ENCODE measurements around the gene MAP4K2. TPM values are rescaled to one million over a fixed set of nuclear protein-coding genes. Genes with fewer than 3 reads are reported as not detected.

Gene MAP4K2
- total RNA-seq, 1 experiment from 2014 or later, result 24.5 TPM

DNA sequence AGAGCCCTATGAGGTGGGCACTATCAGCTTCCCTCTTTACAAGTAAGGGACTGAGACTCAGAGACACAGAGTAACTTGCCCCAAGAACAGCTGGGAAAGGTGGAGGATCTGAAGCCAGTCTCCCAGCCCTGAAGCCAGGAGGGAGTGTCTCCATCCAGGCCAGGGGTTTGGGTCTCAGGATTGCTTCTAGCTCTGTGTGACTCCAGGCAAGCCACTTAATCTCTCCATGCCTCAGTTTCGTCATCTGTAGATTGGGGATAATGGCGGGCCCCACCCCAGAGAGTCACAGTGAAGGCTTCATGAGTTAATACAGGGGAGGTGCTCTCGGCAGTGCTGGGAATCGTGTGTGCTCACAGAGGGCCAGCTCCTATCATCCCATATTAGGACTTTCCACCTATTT is 10.5 kb downstream of the MAP4K2 start:
- Mint-ChIP-seq H3K4me3 (no peak overlapping the region), H3K4me1 (no peaks in the 10 kb centered on the region), H3K27ac (no peak overlapping the region), H3K27me3 (ENCODE audit: low read depth) (no peaks in the 10 kb centered on the region), H3K9me3 (no peaks in the 10 kb centered on the region), H3K36me3 (no peaks in the 10 kb centered on the region; the same call in 1 of the 2 replicates)
- DNase-seq (ENCODE audit: low spot score), result no peak
- ATAC-seq, result no peak
- TF ChIP-seq NFATC4 (CRISPR knock-in tag; IDR thresholded peaks at IDR 0.05) (no peak), GRHL2 (CRISPR knock-in tag; IDR thresholded peaks at IDR 0.05; ENCODE audit: insufficient replicate concordance, severe bottlenecking) (no peak), GTF2I (CRISPR knock-in tag; conservative IDR thresholded peaks at IDR 0.05) (no peak), ZNF138 (CRISPR knock-in tag; conservative IDR thresholded peaks at IDR 0.05) (no peak), MLX (CRISPR knock-in tag; IDR thresholded peaks at IDR 0.05) (no peak), CREB1 (CRISPR knock-in tag; IDR thresholded peaks at IDR 0.05) (no peak), ETV6 (CRISPR knock-in tag; IDR thresholded peaks at IDR 0.05) (no peak), ATF6 (CRISPR knock-in tag; IDR thresholded peaks at IDR 0.05) (no peak), NFE2L1 (CRISPR knock-in tag; IDR thresholded peaks at IDR 0.05) (no peak), ZNF425 (CRISPR knock-in tag; conservative IDR thresholded peaks at IDR 0.05) (no peak), ZNF281 (CRISPR knock-in tag; IDR thresholded peaks at IDR 0.05) (no peak), ZSCAN18 (CRISPR knock-in tag; IDR thresholded peaks at IDR 0.05) (no peak), ESRRA (CRISPR knock-in tag; IDR thresholded peaks at IDR 0.05; ENCODE audit: borderline replicate concordance) (no peak), ZBTB43 (CRISPR knock-in tag; IDR thresholded peaks at IDR 0.05) (no peak), PRRX2 (CRISPR knock-in tag; IDR thresholded peaks at IDR 0.05) (no peak)
- TF ChIP-seq, protein P1, sequence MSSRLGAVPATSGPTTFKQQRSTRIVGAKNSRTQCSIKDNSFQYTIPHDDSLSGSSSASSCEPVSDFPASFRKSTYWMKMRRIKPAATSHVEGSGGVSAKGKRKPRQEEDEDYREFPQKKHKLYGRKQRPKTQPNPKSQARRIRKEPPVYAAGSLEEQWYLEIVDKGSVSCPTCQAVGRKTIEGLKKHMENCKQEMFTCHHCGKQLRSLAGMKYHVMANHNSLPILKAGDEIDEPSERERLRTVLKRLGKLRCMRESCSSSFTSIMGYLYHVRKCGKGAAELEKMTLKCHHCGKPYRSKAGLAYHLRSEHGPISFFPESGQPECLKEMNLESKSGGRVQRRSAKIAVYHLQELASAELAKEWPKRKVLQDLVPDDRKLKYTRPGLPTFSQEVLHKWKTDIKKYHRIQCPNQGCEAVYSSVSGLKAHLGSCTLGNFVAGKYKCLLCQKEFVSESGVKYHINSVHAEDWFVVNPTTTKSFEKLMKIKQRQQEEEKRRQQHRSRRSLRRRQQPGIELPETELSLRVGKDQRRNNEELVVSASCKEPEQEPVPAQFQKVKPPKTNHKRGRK (CRISPR knock-in tag; IDR thresholded peaks at IDR 0.05; ENCODE audit: borderline replicate concordance), result no peak
- TF ChIP-seq, protein P2, sequence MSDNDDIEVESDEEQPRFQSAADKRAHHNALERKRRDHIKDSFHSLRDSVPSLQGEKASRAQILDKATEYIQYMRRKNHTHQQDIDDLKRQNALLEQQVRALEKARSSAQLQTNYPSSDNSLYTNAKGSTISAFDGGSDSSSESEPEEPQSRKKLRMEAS (CRISPR knock-in tag; IDR thresholded peaks at IDR 0.05), result no peak
- ChIA-PET CTCF (no interaction called here), POLR2A (no interaction called here)
